Astrocyte (in vitro differentiated cells and primary cell): ENCODE measurements around the gene PDSS2.
"Not testable (repeated sequence)": the region's sequence is repeated elsewhere in the genome, so short reads cannot be mapped to it uniquely, and the experiment has no call there.

Experiments
- CTCF ChIP-seq: IDR thresholded peaks from 2 replicates; pipeline ENCODE4 v1.5.1; 2011; ENCODE audit warnings: low read depth, mild to moderate bottlenecking, inconsistent platforms, low read length, moderate library complexity; ENCODE audit not compliant: insufficient read depth
- EZH2 ChIP-seq: IDR thresholded peaks from 2 replicates; pipeline ENCODE4 v1.6.1; 2012; ENCODE audit warnings: mild to moderate bottlenecking, low read length, inconsistent platforms; ENCODE audit not compliant: insufficient read depth

GRCh38 chr6:107305994-107306393 lies 153.4 kb downstream of the PDSS2 start:
- not testable (repeated sequence) for TF ChIP-seq CTCF, EZH2
